ENCODE data around the gene TRDN.

TRDN gene

DNA sequence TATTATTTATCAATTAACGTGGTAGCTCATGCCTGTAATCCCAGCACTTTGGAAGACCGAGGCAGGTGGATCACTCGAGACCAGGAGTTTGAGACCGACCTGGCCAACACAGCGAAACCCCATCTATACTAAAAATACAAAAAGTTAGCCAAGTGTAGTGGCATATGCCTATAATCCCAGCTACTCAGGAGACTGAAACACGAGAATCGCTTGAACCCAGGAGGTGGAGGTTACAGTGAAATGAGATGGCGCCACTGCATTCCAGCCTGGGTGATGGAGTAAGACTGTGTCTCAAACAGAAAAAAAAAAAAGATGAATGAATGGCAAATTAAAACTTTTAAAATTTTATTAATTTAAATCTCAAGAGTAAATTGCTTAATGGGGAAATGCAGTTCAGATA lies 341.1 kb downstream of the TRDN start:
- no peaks in the 10 kb centered on the region for H3K9me3 ChIP-seq (ENCODE audit: insufficient read depth, low read depth, low read length)
- H3F3A ChIP-seq (ENCODE audit: low read depth), result no peaks in the 10 kb centered on the region
- H4K20me1 ChIP-seq (ENCODE audit: insufficient read depth, low read length, poor library complexity, severe bottlenecking), result no peaks in the 10 kb centered on the region
- no peaks in the 10 kb centered on the region for H3K9me2 ChIP-seq (replicated peaks; ENCODE audit: low read depth, low read length)
- H3K4me3 ChIP-seq (ENCODE audit: low read length, poor library complexity, severe bottlenecking), result no peak overlapping the region
- H3K4me1 ChIP-seq (ENCODE audit: insufficient read depth, low read length, poor library complexity, severe bottlenecking), result peaks cover 14% of the 10 kb centered on the region
- no peak overlapping the region for H2AFZ ChIP-seq (ENCODE audit: low read length)
- no peaks in the 10 kb centered on the region for H3K27me3 ChIP-seq (ENCODE audit: insufficient read depth, low read length, poor library complexity, severe bottlenecking)
- H3K36me3 ChIP-seq (ENCODE audit: insufficient read depth, low read length), result no peaks in the 10 kb centered on the region
- no peaks in the 10 kb centered on the region for H3K79me2 ChIP-seq (ENCODE audit: insufficient read depth, low read length)
- TF ChIP-seq, protein P1, sequence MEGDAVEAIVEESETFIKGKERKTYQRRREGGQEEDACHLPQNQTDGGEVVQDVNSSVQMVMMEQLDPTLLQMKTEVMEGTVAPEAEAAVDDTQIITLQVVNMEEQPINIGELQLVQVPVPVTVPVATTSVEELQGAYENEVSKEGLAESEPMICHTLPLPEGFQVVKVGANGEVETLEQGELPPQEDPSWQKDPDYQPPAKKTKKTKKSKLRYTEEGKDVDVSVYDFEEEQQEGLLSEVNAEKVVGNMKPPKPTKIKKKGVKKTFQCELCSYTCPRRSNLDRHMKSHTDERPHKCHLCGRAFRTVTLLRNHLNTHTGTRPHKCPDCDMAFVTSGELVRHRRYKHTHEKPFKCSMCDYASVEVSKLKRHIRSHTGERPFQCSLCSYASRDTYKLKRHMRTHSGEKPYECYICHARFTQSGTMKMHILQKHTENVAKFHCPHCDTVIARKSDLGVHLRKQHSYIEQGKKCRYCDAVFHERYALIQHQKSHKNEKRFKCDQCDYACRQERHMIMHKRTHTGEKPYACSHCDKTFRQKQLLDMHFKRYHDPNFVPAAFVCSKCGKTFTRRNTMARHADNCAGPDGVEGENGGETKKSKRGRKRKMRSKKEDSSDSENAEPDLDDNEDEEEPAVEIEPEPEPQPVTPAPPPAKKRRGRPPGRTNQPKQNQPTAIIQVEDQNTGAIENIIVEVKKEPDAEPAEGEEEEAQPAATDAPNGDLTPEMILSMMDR (conservative IDR thresholded peaks at IDR 0.05; ENCODE audit: low read length), result no peak
- TF ChIP-seq EZH2phosphoT487 (IDR thresholded peaks at IDR 0.05; ENCODE audit: borderline replicate concordance), result no peak
- no peak overlapping the region for H3K4me2 ChIP-seq (ENCODE audit: low read depth, low read length, poor library complexity, severe bottlenecking)
- no peak overlapping the region for H3K9ac ChIP-seq (ENCODE audit: low read depth, low read length, poor library complexity, severe bottlenecking)

DNA sequence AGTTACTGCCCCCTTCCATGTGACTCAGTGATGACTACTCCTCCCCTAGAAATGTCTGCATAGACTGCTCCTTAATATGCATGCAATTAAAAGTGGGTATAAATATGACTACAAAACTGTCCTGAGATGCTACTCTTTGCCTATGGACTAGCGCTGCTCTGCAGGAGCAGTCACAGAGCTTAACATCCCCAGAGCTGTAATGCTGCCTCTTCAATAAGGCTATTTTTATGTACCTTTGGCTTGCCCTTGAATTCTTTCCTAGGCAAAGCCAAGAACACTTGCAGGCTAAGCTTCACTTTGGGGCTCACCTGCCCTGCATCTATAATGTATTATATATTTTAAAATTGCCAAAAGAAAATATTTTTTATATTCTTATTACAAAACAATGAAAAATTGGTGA lies 341.6 kb downstream of the TRDN start:
- no peak overlapping the region for H3K9ac ChIP-seq (ENCODE audit: low read depth, low read length, poor library complexity, severe bottlenecking)
- no peaks in the 10 kb centered on the region for H3K9me2 ChIP-seq (replicated peaks; ENCODE audit: low read depth, low read length)
- no peak overlapping the region for H3K4me2 ChIP-seq (ENCODE audit: low read depth, low read length, poor library complexity, severe bottlenecking)
- no peaks in the 10 kb centered on the region for H3K9me3 ChIP-seq (ENCODE audit: insufficient read depth, low read depth, low read length)
- no peaks in the 10 kb centered on the region for H4K20me1 ChIP-seq (ENCODE audit: insufficient read depth, low read length, poor library complexity, severe bottlenecking)
- H2AFZ ChIP-seq (ENCODE audit: low read length), result no peak overlapping the region
- H3F3A ChIP-seq (ENCODE audit: low read depth), result no peaks in the 10 kb centered on the region
- peaks cover 11% of the 10 kb centered on the region for H3K4me1 ChIP-seq (ENCODE audit: insufficient read depth, low read length, poor library complexity, severe bottlenecking)
- no peaks in the 10 kb centered on the region for H3K79me2 ChIP-seq (ENCODE audit: insufficient read depth, low read length)
- no peaks in the 10 kb centered on the region for H3K27me3 ChIP-seq (ENCODE audit: insufficient read depth, low read length, poor library complexity, severe bottlenecking)
- H3K36me3 ChIP-seq (ENCODE audit: insufficient read depth, low read length), result no peaks in the 10 kb centered on the region
- no peak for TF ChIP-seq EZH2phosphoT487 (IDR thresholded peaks at IDR 0.05; ENCODE audit: borderline replicate concordance)
- no peak overlapping the region for H3K4me3 ChIP-seq (ENCODE audit: low read length, poor library complexity, severe bottlenecking)

DNA sequence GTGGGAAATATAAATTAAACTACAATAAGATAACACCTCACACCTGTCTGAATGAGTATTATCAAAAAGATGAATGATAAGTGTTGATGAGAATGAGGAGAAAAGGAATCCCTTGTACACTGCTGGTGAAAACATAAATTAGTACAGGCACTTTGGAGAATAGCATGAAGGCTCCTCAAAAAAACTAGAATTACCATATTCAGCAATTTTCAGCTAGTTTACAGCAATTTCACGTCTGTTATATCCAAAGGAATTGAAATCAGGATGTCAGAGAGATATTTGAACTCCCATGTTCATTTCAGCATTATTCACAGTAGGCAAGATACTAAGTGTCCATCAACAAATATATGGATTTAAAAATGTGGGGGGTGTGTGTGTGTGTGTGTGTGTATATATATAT lies 348.1 kb downstream of the TRDN start:
- H3K79me2 ChIP-seq (ENCODE audit: insufficient read depth, low read length), result no peaks in the 10 kb centered on the region
- TF ChIP-seq, protein P1 (conservative IDR thresholded peaks at IDR 0.05; ENCODE audit: low read length), result no peak
- no peak for TF ChIP-seq EZH2phosphoT487 (IDR thresholded peaks at IDR 0.05; ENCODE audit: borderline replicate concordance)
- H3K9me3 ChIP-seq (ENCODE audit: insufficient read depth, low read depth, low read length), result no peaks in the 10 kb centered on the region
- H3K4me3 ChIP-seq (ENCODE audit: low read length, poor library complexity, severe bottlenecking), result no peak overlapping the region
- H3F3A ChIP-seq (ENCODE audit: low read depth), result no peaks in the 10 kb centered on the region
- no peaks in the 10 kb centered on the region for H3K4me1 ChIP-seq (ENCODE audit: insufficient read depth, low read length, poor library complexity, severe bottlenecking)
- no peaks in the 10 kb centered on the region for H4K20me1 ChIP-seq (ENCODE audit: insufficient read depth, low read length, poor library complexity, severe bottlenecking)
- H3K27me3 ChIP-seq (ENCODE audit: insufficient read depth, low read length, poor library complexity, severe bottlenecking), result no peaks in the 10 kb centered on the region
- H3K9ac ChIP-seq (ENCODE audit: low read depth, low read length, poor library complexity, severe bottlenecking), result no peak overlapping the region
- no peaks in the 10 kb centered on the region for H3K36me3 ChIP-seq (ENCODE audit: insufficient read depth, low read length)
- H3K9me2 ChIP-seq (replicated peaks; ENCODE audit: low read depth, low read length), result no peaks in the 10 kb centered on the region
- H3K4me2 ChIP-seq (ENCODE audit: low read depth, low read length, poor library complexity, severe bottlenecking), result no peak overlapping the region
- H2AFZ ChIP-seq (ENCODE audit: low read length), result no peak overlapping the region

DNA sequence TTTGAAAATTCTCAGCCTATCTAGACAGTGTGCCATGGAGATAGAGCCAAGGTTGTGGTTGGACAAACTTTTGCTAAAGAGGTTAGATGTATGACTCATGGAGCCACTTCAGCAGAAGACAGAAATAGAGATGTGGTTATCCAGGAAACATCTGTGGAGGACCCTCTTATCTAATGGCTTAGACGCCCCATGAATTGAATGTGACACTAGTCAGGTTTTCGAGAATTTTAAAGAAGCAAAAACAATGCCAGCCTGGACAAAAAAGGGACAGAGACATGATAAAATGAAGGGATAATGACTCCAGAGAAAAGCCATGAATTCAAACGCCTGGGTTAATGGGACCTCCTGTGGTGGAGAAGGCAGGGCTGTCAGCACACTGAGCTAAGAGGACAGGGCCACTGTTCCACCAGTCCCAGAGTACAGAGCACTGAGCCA lies 360.2 kb downstream of the TRDN start:
- no peaks in the 10 kb centered on the region for H3K9me2 ChIP-seq (replicated peaks; ENCODE audit: low read depth, low read length)
- TF ChIP-seq EZH2phosphoT487 (IDR thresholded peaks at IDR 0.05; ENCODE audit: borderline replicate concordance), result no peak
- TF ChIP-seq, protein P1 (conservative IDR thresholded peaks at IDR 0.05; ENCODE audit: low read length), result no peak
- H3K9ac ChIP-seq (ENCODE audit: low read depth, low read length, poor library complexity, severe bottlenecking), result no peak overlapping the region
- peak overlapping the region; percentile 5 for H3K4me3 ChIP-seq (ENCODE audit: low read length, poor library complexity, severe bottlenecking)
- H3K27me3 ChIP-seq (ENCODE audit: insufficient read depth, low read length, poor library complexity, severe bottlenecking), result no peaks in the 10 kb centered on the region
- no peaks in the 10 kb centered on the region for H3K36me3 ChIP-seq (ENCODE audit: insufficient read depth, low read length)
- H3K79me2 ChIP-seq (ENCODE audit: insufficient read depth, low read length), result no peaks in the 10 kb centered on the region
- H2AFZ ChIP-seq (ENCODE audit: low read length), result no peak overlapping the region
- H3F3A ChIP-seq (ENCODE audit: low read depth), result no peaks in the 10 kb centered on the region
- no peaks in the 10 kb centered on the region; the same call in 1 of the 2 replicates for H3K9me3 ChIP-seq (ENCODE audit: insufficient read depth, low read depth, low read length)
- peak overlapping the region; percentile 40 for H3K4me2 ChIP-seq (ENCODE audit: low read depth, low read length, poor library complexity, severe bottlenecking)
- no peaks in the 10 kb centered on the region for H4K20me1 ChIP-seq (ENCODE audit: insufficient read depth, low read length, poor library complexity, severe bottlenecking)
- peaks cover 24% of the 10 kb centered on the region for H3K4me1 ChIP-seq (ENCODE audit: insufficient read depth, low read length, poor library complexity, severe bottlenecking)
